ENCODE measurements around the gene TMC1. TPM values are rescaled to one million over a fixed set of nuclear protein-coding genes. Genes with fewer than 3 reads are reported as not detected.
"Not testable (repeated sequence)": the region's sequence is repeated elsewhere in the genome, so short reads cannot be mapped to it uniquely, and the experiment has no call there.

Gene TMC1
- total RNA-seq, 4 donors from 2014 or later = 1.2 to 15.7 TPM; not detected in 2

GRCh38 chr9:72858089-72858912, 336.9 kb downstream of the TMC1 start:
- peak in 1 of 2 donors; percentile 14 for DNase-seq
- no peaks in the 10 kb centered on the region for H3K27me3 ChIP-seq
- peaks cover 15 to 18% of the 10 kb centered on the region in 2 donors for H3K4me1 ChIP-seq
- in situ Hi-C loops (cut with MboI; ENCODE audit: low sequenced_read_pairs in 4 of 4) (loop anchor here (5.0 to 25.0 kb wide), 7 partner anchors 159 to 329 kb away; no protein-coding TSS in a partner anchor), intact Hi-C loops (cut with DNase I; ENCODE audit: low total_unique reads) (loop anchor here (5.0 kb wide), 3 partner anchors 164 to 324 kb away; no protein-coding TSS in a partner anchor)
- peak in 1 of 2 donors; percentile 33 for ATAC-seq
- no peaks in the 10 kb centered on the region for H3K9me3 ChIP-seq
- no peak overlapping the region for H3K4me3 ChIP-seq
- no peaks in the 10 kb centered on the region for H3K36me3 ChIP-seq
- TF ChIP-seq CTCF (IDR thresholded peaks at IDR 0.05 in 4 of 5, conservative IDR thresholded peaks at IDR 0.05 in 1 of 5) (no peak), POLR2A (IDR thresholded peaks at IDR 0.05) (no peak)
- peak overlapping the region in 3 of 4 donors; percentile 12 to 17 (median 16) for H3K27ac ChIP-seq

- H3K4me1 ChIP-seq; H3K4me3 ChIP-seq; DNase-seq; H3K27me3 ChIP-seq; ATAC-seq; H3K27ac ChIP-seq; H3K36me3 ChIP-seq; intact Hi-C loops (cut with DNase I; ENCODE audit: low total_unique reads); H3K9me3 ChIP-seq: not testable (repeated sequence)
- in situ Hi-C loops (cut with MboI; ENCODE audit: low sequenced_read_pairs in 4 of 4) = loop anchor here in 3 of 4 donors (10.0 to 25.0 kb wide), 3 partner anchors 152 to 325 kb away; no protein-coding TSS in a partner anchor
Observed at GRCh38 chr9:72862788-72863187, 341.4 kb downstream of the TMC1 start.

GRCh38 chr9:72863456-72864094, 342.2 kb downstream of the TMC1 start:
- H3K27me3 ChIP-seq = no peaks in the 10 kb centered on the region
- H3K4me1 ChIP-seq = no peaks in the 10 kb centered on the region
- H3K4me3 ChIP-seq = no peak overlapping the region
- TF ChIP-seq POLR2A (IDR thresholded peaks at IDR 0.05) (no peak), CTCF (IDR thresholded peaks at IDR 0.05 in 4 of 5, conservative IDR thresholded peaks at IDR 0.05 in 1 of 5) (no peak)
- no peak for DNase-seq
- intact Hi-C loops (cut with DNase I; ENCODE audit: low total_unique reads) (no loop called here), in situ Hi-C loops (cut with MboI; ENCODE audit: low sequenced_read_pairs in 4 of 4) (loop anchor here in 3 of 4 donors (10.0 to 25.0 kb wide), 3 partner anchors 151 to 324 kb away; no protein-coding TSS in a partner anchor)
- ATAC-seq = no peak
- H3K9me3 ChIP-seq = no peaks in the 10 kb centered on the region
- H3K36me3 ChIP-seq = no peaks in the 10 kb centered on the region
- no peak overlapping the region for H3K27ac ChIP-seq

- no peak for ATAC-seq
Observed at GRCh38 chr9:72864327-72864726, 342.9 kb downstream of the TMC1 start.

More at GRCh38 chr9:72864327-72864726, 342.9 kb downstream of the TMC1 start:
- H3K4me3 ChIP-seq = no peak overlapping the region
- intact Hi-C loops (cut with DNase I; ENCODE audit: low total_unique reads) = no loop called here
- H3K9me3 ChIP-seq = no peaks in the 10 kb centered on the region
- no peaks in the 10 kb centered on the region for H3K36me3 ChIP-seq
- no peak overlapping the region for H3K27ac ChIP-seq
- H3K4me1 ChIP-seq = no peaks in the 10 kb centered on the region
- TF ChIP-seq CTCF (IDR thresholded peaks at IDR 0.05 in 4 of 5, conservative IDR thresholded peaks at IDR 0.05 in 1 of 5) (no peak), POLR2A (IDR thresholded peaks at IDR 0.05) (no peak)
- DNase-seq = no peak
- in situ Hi-C loops (cut with MboI; ENCODE audit: low sequenced_read_pairs in 4 of 4) = loop anchor here in 3 of 4 donors (10.0 to 25.0 kb wide), 3 partner anchors 150 to 323 kb away; no protein-coding TSS in a partner anchor
- H3K27me3 ChIP-seq = no peaks in the 10 kb centered on the region
